RWPE2 (cell line): ENCODE results near the gene AP3S2.

Experiments used
- ATAC-seq: fragments of 200-7000 bp; cut with Tn5 transposase; 3 replicates; pipeline ENCODE4 v1.9.1; 2021; ENCODE audit warnings: low read depth
- DNase-seq: peaks from one replicate; pipeline ENCODE4 v3.0.0-alpha.2; 2020; ENCODE audit warnings: low spot score
- H3K27ac ChIP-seq: fragments of 450-650 bp; 2 replicates; pipeline ENCODE4 v1.5.1; 2017; ENCODE audit warnings: mild to moderate bottlenecking; ENCODE audit not compliant: poor library complexity, severe bottlenecking
- H3K27me3 ChIP-seq: fragments of 250-450 bp; sonication (Bioruptor Pico); 2 replicates; pipeline ENCODE4 v1.5.1; 2021; ENCODE audit warnings: mild to moderate bottlenecking, moderate library complexity; ENCODE audit not compliant: insufficient read depth, poor library complexity, severe bottlenecking
- H3K36me3 ChIP-seq: fragments of 250-450 bp; sonication (Bioruptor Pico); 2 replicates; pipeline ENCODE4 v1.5.1; 2020; ENCODE audit warnings: low read depth, mild to moderate bottlenecking, moderate library complexity
- H3K4me1 ChIP-seq: fragments of 250-450 bp; sonication (Bioruptor Pico); 2 replicates; pipeline ENCODE4 v1.5.1; 2021; ENCODE audit warnings: mild to moderate bottlenecking, moderate library complexity; ENCODE audit not compliant: insufficient read depth, poor library complexity, severe bottlenecking
- H3K4me3 ChIP-seq: fragments of 250-450 bp; sonication (Bioruptor Pico); 2 replicates; pipeline ENCODE4 v1.5.1; 2021; ENCODE audit warnings: mild to moderate bottlenecking, moderate library complexity; ENCODE audit not compliant: severe bottlenecking
- H3K9me3 ChIP-seq: fragments of 250-450 bp; sonication (Bioruptor Pico); 2 replicates; pipeline ENCODE4 v1.5.1; 2021; ENCODE audit warnings: mild to moderate bottlenecking, moderate library complexity; ENCODE audit not compliant: severe bottlenecking
- TF ChIP-seq, protein P1 (sequence below): fragments of 450-650 bp; IDR thresholded peaks from one replicate; pipeline ENCODE4 v1.5.1; 2017; ENCODE audit warnings: mild to moderate bottlenecking, moderate library complexity; ENCODE audit not compliant: poor library complexity, severe bottlenecking

The AP3S2 gene

DNA sequence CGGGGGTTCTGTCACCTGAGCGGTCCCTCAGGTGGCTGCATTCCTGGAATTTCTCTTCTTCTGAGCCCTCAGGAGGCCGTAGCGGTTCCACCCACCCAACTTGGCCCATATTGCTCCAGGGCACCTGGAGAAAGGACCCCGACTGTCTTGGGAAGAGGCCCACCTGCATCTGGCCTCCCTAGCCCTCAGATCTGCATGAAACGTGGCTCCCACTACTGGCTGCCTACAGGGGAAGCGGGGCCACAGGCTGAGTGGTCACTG, 69.3 kb downstream of the AP3S2 start:
- TF ChIP-seq, protein P1, sequence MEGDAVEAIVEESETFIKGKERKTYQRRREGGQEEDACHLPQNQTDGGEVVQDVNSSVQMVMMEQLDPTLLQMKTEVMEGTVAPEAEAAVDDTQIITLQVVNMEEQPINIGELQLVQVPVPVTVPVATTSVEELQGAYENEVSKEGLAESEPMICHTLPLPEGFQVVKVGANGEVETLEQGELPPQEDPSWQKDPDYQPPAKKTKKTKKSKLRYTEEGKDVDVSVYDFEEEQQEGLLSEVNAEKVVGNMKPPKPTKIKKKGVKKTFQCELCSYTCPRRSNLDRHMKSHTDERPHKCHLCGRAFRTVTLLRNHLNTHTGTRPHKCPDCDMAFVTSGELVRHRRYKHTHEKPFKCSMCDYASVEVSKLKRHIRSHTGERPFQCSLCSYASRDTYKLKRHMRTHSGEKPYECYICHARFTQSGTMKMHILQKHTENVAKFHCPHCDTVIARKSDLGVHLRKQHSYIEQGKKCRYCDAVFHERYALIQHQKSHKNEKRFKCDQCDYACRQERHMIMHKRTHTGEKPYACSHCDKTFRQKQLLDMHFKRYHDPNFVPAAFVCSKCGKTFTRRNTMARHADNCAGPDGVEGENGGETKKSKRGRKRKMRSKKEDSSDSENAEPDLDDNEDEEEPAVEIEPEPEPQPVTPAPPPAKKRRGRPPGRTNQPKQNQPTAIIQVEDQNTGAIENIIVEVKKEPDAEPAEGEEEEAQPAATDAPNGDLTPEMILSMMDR, result no peak
- no peak overlapping the region for H3K4me3 ChIP-seq
- H3K27me3 ChIP-seq, result no peaks in the 10 kb centered on the region
- DNase-seq (no peak), ATAC-seq (no peak)
- H3K4me1 ChIP-seq, result peaks cover 39% of the 10 kb centered on the region
- no peaks in the 10 kb centered on the region for H3K36me3 ChIP-seq
- H3K27ac ChIP-seq, result peak overlapping the region; percentile 89
- H3K9me3 ChIP-seq, result no peaks in the 10 kb centered on the region

DNA sequence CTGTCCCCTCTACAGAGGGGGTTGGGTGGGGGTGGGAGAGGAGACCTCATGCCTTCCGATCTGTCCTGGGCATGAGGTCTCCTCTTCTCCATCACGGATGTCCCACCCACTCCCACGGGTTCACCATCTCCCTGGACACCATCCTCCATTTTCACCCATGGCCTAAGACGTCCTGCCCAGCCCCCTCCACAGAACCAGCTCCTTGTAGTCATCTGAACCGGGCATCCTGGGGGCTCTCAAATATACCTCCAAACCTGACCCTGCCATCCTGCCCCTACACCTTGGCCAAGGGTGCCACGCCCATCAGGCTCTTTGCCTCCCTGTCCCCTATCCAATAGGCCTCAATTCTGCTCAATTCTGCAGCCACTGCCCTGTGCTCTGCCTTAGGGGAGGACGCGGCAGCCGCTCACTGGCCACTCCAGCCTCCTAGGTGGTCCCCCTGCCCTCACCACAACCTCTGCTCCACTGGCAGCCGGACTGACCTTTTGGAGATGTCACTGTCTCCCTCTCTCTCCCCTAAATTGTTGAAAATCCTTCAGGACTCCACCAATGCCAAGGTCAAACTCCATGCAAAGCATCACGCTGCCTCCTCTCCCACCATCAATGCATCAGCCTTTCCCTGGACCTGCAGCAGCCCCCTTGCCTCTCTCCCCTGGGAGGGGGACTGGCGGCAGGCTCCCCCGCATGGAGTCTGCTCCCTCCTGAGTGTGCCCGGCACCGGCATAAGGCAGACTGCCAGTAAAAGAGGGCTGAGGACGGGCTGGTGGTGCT, 69.8 kb downstream of the AP3S2 start:
- TF ChIP-seq, protein P1, result no peak

GRCh38 chr15:89822951-89823711, 70.7 kb downstream of the AP3S2 start:
- no peaks in the 10 kb centered on the region for H3K9me3 ChIP-seq
- H3K4me1 ChIP-seq, result peaks cover 39% of the 10 kb centered on the region
- H3K27me3 ChIP-seq, result no peaks in the 10 kb centered on the region
- H3K27ac ChIP-seq, result peak overlapping the region; percentile 89
- DNase-seq (no peak), ATAC-seq (peak; percentile 40)
- H3K4me3 ChIP-seq, result no peak overlapping the region
- no peaks in the 10 kb centered on the region for H3K36me3 ChIP-seq
- TF ChIP-seq, protein P1, result peak; percentile 6

More for the DNA sequence above, 69.8 kb downstream of the AP3S2 start:
- peaks cover 39% of the 10 kb centered on the region for H3K4me1 ChIP-seq
- H3K27ac ChIP-seq, result peak overlapping the region; percentile 89
- ATAC-seq, result no peak
- no peak for DNase-seq
- H3K9me3 ChIP-seq, result no peaks in the 10 kb centered on the region
- H3K27me3 ChIP-seq, result no peaks in the 10 kb centered on the region
- no peak overlapping the region for H3K4me3 ChIP-seq
- H3K36me3 ChIP-seq, result no peaks in the 10 kb centered on the region

- ATAC-seq (no peak), DNase-seq (no peak)
- Histone ChIP-seq H3K27me3 (no peaks in the 10 kb centered on the region), H3K4me1 (peaks cover 39% of the 10 kb centered on the region), H3K27ac (peak overlapping the region; percentile 89), H3K9me3 (no peaks in the 10 kb centered on the region), H3K4me3 (no peak overlapping the region), H3K36me3 (no peaks in the 10 kb centered on the region)
- TF ChIP-seq, protein P1, result no peak
Observed at GRCh38 chr15:89822611-89822950, 71.2 kb downstream of the AP3S2 start.

DNA sequence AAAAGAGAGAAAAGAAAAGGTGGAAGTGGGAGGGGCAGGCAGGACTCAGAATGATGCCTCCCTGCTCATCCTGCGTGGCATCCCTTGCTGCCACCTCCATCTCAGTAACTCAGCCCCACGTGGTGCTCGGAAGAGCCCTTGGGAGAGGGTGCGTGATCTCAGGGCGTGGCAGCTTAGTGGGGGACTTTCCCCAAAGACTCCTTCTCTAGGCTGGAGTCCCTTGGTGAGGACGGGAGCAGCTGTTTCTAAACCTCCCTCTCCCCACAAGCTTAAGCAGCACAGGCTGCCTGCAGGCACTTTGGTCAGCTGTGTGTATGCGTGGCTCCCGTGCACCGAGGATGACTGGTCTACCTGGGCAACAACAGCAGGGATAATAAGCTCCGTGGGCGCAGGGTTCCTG, 71.8 kb downstream of the AP3S2 start:
- ATAC-seq, result no peak
- TF ChIP-seq, protein P1, result no peak
- Histone ChIP-seq H3K27me3 (no peaks in the 10 kb centered on the region), H3K4me3 (no peak overlapping the region), H3K27ac (peak overlapping the region; percentile 89), H3K36me3 (no peaks in the 10 kb centered on the region), H3K4me1 (peaks cover 39% of the 10 kb centered on the region), H3K9me3 (no peaks in the 10 kb centered on the region)
- no peak for DNase-seq
